Liver (tissue), 9 donors: ENCODE results near the gene MED31. TPM values are rescaled to one million over a fixed set of nuclear protein-coding genes. Genes with fewer than 3 reads are reported as not detected.

Experiments used
- DNase-seq: peaks from one replicate; pipeline ENCODE4 v3.0.0-alpha.2; 2017; ENCODE audit warnings: low spot score
- H3K27ac ChIP-seq, 2 donors: one replicate each; pipeline ENCODE4 v1.7.0; 2013; ENCODE audit warnings: inconsistent platforms in 2 of 2, low read length in 2 of 2, control low read depth in 1 of 2, low read depth in 1 of 2, mild to moderate bottlenecking in 1 of 2
- H3K27me3 ChIP-seq, 4 donors: one replicate each; pipeline versions ENCODE4 v1.6.1 to v1.7.0; 2013; ENCODE audit warnings: low read length in 3 of 4, inconsistent platforms in 1 of 4, mild to moderate bottlenecking in 1 of 4, moderate library complexity in 1 of 4; ENCODE audit not compliant: control insufficient read depth in 4 of 4, insufficient read depth in 4 of 4
- H3K36me3 ChIP-seq, 4 donors: one replicate each; pipeline versions ENCODE4 v1.6.1 to v1.7.0; 2013; ENCODE audit warnings: low read length in 3 of 4, mild to moderate bottlenecking in 3 of 4, low read depth in 1 of 4, moderate library complexity in 1 of 4; ENCODE audit not compliant: control insufficient read depth in 4 of 4, insufficient read depth in 3 of 4
- H3K4me1 ChIP-seq, 4 donors: one replicate each; pipeline versions ENCODE4 v1.6.1 to v1.7.0; 2013; ENCODE audit warnings: low read length in 3 of 4, mild to moderate bottlenecking in 3 of 4, moderate library complexity in 1 of 4; ENCODE audit not compliant: control insufficient read depth in 4 of 4, insufficient read depth in 4 of 4
- H3K4me3 ChIP-seq, 3 donors: one replicate each; pipeline versions ENCODE4 v1.6.1 to v1.7.0; 2013; ENCODE audit warnings: low read length in 3 of 3, control low read depth in 1 of 3, low read depth in 1 of 3, mild to moderate bottlenecking in 1 of 3
- H3K9ac ChIP-seq, 2 donors: one replicate each; pipeline ENCODE4 v1.7.0; 2013; ENCODE audit warnings: low read length in 2 of 2, mild to moderate bottlenecking in 2 of 2, moderate library complexity in 2 of 2, control low read depth in 1 of 2, low read depth in 1 of 2
- H3K9me3 ChIP-seq, 4 donors: one replicate each; pipeline versions ENCODE4 v1.6.1 to v1.7.0; 2013; ENCODE audit warnings: low read length in 3 of 4; ENCODE audit not compliant: control insufficient read depth in 4 of 4
- CTCF ChIP-seq: fragments of 150-350 bp; IDR thresholded peaks from 2 replicates; pipeline ENCODE4 v1.5.1; 2017; ENCODE audit warnings: improper control_type of control experiment, low read depth, low read length; ENCODE audit not compliant: missing input control
- EGR1 ChIP-seq, 2 donors: IDR thresholded peaks; 2 replicates each; pipeline ENCODE4 v1.6.1; 2016 to 2018; ENCODE audit warnings: antibody characterized with exemption in 2 of 2, low read depth in 2 of 2
- FOXA1 ChIP-seq: IDR thresholded peaks from 2 replicates; pipeline ENCODE4 v1.6.1; 2016; ENCODE audit warnings: antibody characterized with exemption
- FOXA2 ChIP-seq: IDR thresholded peaks from 2 replicates; pipeline ENCODE4 v1.6.1; 2016; ENCODE audit warnings: antibody characterized with exemption
- GABPA ChIP-seq, 2 donors: IDR thresholded peaks in 1 of 2; conservative IDR thresholded peaks in 1 of 2; 2 replicates each; pipeline ENCODE4 v1.6.1; 2016; ENCODE audit warnings: antibody characterized with exemption in 2 of 2, mild to moderate bottlenecking in 1 of 2, moderate library complexity in 1 of 2
- HNF4A ChIP-seq, 2 donors: conservative IDR thresholded peaks; 2 replicates each; pipeline ENCODE4 v1.6.1; 2016; ENCODE audit warnings: antibody characterized with exemption in 2 of 2, mild to moderate bottlenecking in 2 of 2
- HNF4G ChIP-seq: IDR thresholded peaks from 2 replicates; pipeline ENCODE4 v1.6.1; 2016; ENCODE audit warnings: antibody characterized with exemption
- JUND ChIP-seq, 2 donors: IDR thresholded peaks; 2 replicates each; pipeline ENCODE4 v1.6.1; 2016; ENCODE audit warnings: antibody characterized with exemption in 2 of 2
- NR2F2 ChIP-seq: IDR thresholded peaks from 2 replicates; pipeline ENCODE4 v1.6.1; 2016; ENCODE audit warnings: antibody characterized with exemption
- REST ChIP-seq: IDR thresholded peaks from 2 replicates; pipeline ENCODE4 v1.6.1; 2016; ENCODE audit warnings: antibody characterized with exemption, mild to moderate bottlenecking
- RXRA ChIP-seq, 2 donors: IDR thresholded peaks; 2 replicates each; pipeline ENCODE4 v1.6.1; 2017 to 2018; ENCODE audit warnings: antibody characterized with exemption in 2 of 2, mild to moderate bottlenecking in 1 of 2
- SP1 ChIP-seq: IDR thresholded peaks from 2 replicates; pipeline ENCODE4 v1.6.1; 2018; ENCODE audit warnings: antibody characterized with exemption, mild to moderate bottlenecking
- TAF1 ChIP-seq: conservative IDR thresholded peaks from 2 replicates; pipeline ENCODE4 v1.6.1; 2016; ENCODE audit warnings: antibody characterized with exemption, mild to moderate bottlenecking
- YY1 ChIP-seq: IDR thresholded peaks from 2 replicates; pipeline ENCODE4 v1.6.1; 2016; ENCODE audit warnings: antibody characterized with exemption, mild to moderate bottlenecking
- ZBTB33 ChIP-seq: IDR thresholded peaks from 2 replicates; pipeline ENCODE4 v1.6.1; 2016; ENCODE audit warnings: antibody characterized with exemption
- WGBS: extraction: QIAGEN DNeasy Blood & Tissue Kit; methylation state at CpG from one replicate; pipeline ENCODE4 v1.1.7; 2013; 5-methylcytosine and 5-hydroxymethylcytosine counted together
- polyA plus RNA-seq, 2 donors: library from polyadenylated mRNA; stranded (reverse) in 1 of 2; unstranded in 1 of 2; fragments of 200-250 nt in 1 of 2; fragments of >200 nt in 1 of 2; fragmentation: Nextera tagmentation in 1 of 2; extraction: Ambion mirVana in 1 of 2; gene quantifications; one replicate each; pipeline versions ENCODE4 v1.2.1 to v1.2.3, GENCODE V29; 2013 to 2015
- total RNA-seq, 2 donors: library from RNA; depleted of rRNA; stranded (reverse); fragments of >200 nt; gene quantifications; one replicate each; pipeline ENCODE4 v1.2.3, GENCODE V29; 2014
- TF ChIP-seq, protein P1 (sequence below): IDR thresholded peaks from 2 replicates; pipeline ENCODE4 v1.6.1; 2016; ENCODE audit warnings: antibody characterized with exemption
- TF ChIP-seq, protein P2 (sequence below): IDR thresholded peaks from 2 replicates; pipeline ENCODE4 v1.6.1; 2016; ENCODE audit warnings: antibody characterized with exemption
- donor health status: healthy.
- donor health status: healthy.
- donor health status: healthy.
- donor health status: healthy.
- donor health status: healthy.

Gene MED31
- total and polyA plus RNA-seq, 4 donors = 6.9 to 29.8 (median 8.7) TPM

GRCh38 chr17:6675201-6675825 is 23.9 kb upstream of the MED31 start:
- no peaks in the 10 kb centered on the region for H3K27me3 ChIP-seq
- no peak overlapping the region for H3K9ac ChIP-seq
- no peak for DNase-seq
- H3K27ac ChIP-seq = no peak overlapping the region
- peaks cover 2 to 11% (median 10%) of the 10 kb centered on the region in 4 donors for H3K4me1 ChIP-seq
- H3K36me3 ChIP-seq = no peaks in the 10 kb centered on the region
- TF ChIP-seq CTCF = no peak
- TF ChIP-seq REST = no peak
- TF ChIP-seq FOXA2 = no peak
- no peak for TF ChIP-seq TAF1
- TF ChIP-seq HNF4G = no peak
- no peak for TF ChIP-seq GABPA (IDR thresholded peaks at IDR 0.05 in 1 of 2, conservative IDR thresholded peaks at IDR 0.05 in 1 of 2)
- no peak for TF ChIP-seq EGR1 (IDR thresholded peaks at IDR 0.05; ENCODE audit: low read depth in 2 of 2)
- TF ChIP-seq FOXA1 = no peak
- TF ChIP-seq, protein P1, sequence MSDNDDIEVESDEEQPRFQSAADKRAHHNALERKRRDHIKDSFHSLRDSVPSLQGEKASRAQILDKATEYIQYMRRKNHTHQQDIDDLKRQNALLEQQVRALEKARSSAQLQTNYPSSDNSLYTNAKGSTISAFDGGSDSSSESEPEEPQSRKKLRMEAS = no peak
- TF ChIP-seq YY1 = no peak
- no peak for TF ChIP-seq JUND (IDR thresholded peaks at IDR 0.05)
- TF ChIP-seq ZBTB33 = no peak
- no peak for TF ChIP-seq SP1
- TF ChIP-seq HNF4A (conservative IDR thresholded peaks at IDR 0.05) = no peak
- TF ChIP-seq NR2F2 = no peak
- TF ChIP-seq RXRA (IDR thresholded peaks at IDR 0.05) = no peak
- TF ChIP-seq, protein P2, sequence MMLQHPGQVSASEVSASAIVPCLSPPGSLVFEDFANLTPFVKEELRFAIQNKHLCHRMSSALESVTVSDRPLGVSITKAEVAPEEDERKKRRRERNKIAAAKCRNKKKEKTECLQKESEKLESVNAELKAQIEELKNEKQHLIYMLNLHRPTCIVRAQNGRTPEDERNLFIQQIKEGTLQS = no peak
- no peak overlapping the region for H3K4me3 ChIP-seq
- H3K9me3 ChIP-seq = no peaks in the 10 kb centered on the region
- WGBS = 89% methylated on average over 11 of the region's 11 CpGs
